Measurements from ENCODE around the gene ADCY4.
"Not testable (repeated sequence)": the region's sequence is repeated elsewhere in the genome, so short reads cannot be mapped to it uniquely, and the experiment has no call there.

The ADCY4 gene

DNA sequence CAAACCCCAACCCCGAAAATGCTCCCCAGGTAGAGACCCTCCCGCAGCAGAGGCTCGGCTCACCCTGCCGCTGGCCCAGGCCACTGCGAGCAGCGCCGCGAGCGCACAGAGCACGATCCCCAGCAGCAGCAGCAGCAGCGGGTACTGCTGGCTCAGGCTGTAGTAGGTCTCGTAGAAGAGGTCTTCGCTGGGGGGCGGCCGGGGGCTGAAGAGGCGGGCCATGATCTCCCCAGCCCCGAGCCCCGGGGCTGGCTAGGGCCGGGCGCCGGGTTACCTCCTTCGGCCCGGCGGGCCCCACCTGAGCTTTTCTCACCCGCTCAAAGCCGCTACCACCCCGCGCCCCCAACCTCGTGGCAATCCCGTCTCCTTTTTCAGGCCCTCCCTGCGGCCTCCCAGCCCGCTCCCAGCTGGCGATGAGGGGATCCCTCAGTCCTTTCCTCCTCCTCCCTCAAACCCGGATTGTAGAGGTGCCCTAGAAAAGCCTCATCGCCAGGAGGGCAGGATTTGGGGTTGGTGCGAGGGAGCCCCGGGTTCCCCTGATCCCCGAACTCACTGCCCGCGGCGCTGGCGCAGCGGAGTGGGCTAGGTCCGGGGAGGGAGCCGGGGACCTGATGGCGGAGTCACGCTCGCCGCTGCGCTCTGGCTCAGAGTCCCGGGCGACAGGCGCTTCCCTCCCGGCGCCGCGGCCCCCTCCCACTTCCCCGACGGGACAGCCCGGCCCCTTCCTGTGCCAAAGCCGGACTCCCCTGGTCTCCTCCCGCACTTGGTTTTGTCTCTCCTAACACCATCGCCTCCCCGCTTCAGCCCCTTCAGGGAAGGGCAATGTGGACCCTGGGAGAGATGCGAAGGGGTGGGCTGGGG is at the start of gene ADCY4:
TSS of gene ADCY4 (minus strand) at position 641 of the 861 bp plus-strand sequence. CDS start at position 222, 419 bp downstream.
- no peak for DNase-seq

DNA sequence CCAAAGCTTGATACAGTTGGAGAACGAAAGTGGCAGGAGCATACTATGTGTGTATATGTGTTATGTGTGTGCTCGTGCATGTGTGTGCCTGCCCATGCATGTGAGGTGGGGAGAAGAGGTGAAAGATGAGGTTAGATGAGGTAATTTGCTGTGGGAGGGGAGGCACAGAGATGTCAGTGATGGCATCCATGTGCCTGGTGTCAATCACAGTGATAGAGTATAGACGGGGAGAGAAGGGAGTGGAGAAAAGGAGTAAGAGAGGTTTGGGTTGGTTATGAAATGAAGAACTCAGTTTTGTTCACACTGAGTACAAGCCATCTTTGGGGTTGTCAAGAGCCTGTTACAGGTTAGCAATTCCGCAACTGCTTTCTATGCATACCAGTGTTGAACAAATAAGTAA is 49.3 kb upstream of the ADCY4 start:
- DNase-seq: no peak

DNA sequence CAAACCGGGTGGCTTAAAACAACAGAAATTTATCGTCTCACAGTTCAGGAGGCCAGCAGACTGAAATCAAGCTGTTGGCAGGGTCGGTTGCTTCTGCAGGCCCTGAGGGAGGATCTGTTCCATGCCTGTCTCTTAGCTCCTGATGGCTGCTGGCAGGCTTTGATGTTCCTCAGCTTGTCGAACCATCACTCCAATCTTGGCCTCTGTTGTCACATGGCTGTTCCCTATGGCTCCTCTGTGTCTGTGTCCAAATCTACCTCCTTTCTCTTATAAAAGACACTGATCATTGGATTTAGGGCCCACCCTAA is 47.1 kb upstream of the ADCY4 start:
- no peak for DNase-seq

DNA sequence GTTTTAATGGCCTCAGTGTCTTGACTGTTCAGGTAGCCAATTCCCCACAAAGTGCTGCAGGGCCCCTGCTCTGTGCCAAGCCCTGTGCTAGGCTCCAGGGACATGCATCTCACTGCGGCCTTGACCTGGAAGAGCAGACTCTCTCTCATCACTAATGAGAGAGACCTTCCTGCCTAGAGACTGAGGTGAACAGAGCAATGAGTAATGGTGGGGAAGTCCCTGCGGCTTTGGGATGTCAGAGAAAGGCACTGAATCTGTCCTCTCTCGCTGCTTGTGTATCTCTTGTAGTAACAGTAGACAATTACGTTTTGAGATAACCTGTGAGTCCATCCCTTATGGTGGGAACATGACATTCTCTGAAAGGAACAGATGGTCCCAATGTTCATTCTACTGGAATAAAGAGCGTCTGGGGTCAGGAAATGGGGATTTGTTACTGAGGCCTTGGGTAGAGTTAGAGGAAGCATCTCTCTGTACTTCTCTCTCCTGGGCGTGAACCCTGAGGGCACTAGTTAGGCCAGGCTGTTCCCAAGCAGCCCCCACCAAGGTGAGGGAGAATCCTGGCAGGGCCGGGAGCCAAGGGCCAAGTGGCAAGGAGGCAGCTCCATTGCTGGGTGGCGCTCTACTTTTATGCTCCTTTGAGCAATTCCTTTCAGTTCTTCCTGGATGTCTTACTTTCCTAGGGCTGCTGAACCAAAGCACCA is 46.6 kb upstream of the ADCY4 start:
- DNase-seq: no peak

DNA sequence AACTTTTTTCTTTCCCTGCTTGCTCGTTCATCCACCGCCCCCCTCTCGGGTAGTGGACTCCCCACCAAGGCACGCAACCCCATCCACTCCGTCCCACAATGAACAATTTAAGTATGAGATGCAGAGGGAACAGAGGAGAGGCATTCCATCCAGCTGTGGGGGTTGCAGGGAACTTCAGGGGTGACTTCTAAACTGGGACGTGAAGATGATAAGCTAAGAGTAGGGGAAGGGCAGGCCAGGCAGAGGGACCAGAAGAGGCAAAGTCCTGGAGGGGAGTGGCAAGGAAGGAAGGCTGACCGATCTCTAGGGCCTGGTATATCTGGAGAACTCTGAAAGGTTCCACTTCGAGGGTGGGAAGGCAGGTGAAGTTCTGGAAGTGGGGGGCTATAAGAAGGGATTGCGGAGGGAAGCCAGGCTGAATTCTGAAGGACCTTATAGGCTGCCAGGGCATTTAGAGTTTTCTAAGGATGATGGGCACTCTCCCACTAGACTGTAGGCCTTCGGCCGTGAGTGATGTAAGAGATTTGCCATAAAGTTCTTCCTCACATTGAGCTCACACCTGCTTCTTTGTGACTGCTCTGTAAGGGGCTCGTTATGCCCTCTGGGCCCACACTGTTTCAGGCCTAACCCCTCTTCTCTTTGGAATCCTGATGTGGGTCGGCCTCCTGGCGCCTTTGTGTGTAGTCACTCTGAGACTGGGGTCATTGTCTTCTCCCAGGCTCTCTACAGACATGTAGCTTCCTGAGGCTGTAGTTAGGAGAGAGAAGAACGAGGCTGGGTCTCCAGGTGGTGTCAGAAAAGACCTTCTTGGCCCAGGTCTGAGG is 45.2 kb upstream of the ADCY4 start:
- no peak for DNase-seq

DNA sequence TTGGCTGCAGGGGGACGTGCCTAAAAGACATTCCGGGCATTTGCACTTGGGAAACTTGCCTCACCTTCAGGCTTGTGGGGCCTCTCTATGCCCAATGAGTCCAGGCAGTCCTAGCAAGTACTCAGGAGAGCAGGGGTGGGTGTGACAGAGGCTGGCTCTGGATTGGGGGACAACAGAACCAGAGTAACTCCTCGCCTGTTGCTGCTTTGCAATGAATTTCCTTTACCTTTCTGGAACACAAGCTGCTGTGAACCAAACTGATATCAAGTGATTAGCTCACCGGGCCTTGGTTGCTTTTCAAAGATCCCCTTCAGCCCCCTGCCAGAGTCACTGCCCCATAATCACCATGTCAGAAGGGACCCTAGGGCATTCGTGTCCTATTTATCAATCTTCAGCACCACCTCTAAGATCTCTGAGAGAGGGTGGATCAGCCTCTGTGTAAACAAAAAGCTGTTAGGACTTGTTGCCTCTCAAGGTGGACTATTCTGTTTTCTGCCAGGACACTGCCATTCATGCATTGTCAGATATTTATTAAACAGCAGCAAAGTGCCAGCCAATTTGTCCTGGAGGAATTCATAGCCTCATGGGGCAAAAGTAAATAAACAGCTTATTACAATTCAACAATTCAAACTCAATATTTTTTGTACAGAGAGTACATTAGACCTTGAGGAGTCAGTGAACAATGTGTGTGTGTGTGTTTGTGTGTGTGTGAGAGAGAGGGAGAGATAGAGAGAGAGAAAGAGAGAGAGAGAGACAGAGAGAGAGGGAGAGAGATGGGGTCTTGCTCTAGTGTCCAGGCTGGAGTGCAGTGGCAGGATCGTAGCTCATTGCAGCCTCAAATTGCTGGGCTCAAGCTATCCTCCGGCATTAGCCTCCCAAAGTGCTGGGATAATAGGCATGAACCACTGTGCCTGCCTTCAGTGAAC is 44.4 kb upstream of the ADCY4 start:
- no peak for DNase-seq

DNA sequence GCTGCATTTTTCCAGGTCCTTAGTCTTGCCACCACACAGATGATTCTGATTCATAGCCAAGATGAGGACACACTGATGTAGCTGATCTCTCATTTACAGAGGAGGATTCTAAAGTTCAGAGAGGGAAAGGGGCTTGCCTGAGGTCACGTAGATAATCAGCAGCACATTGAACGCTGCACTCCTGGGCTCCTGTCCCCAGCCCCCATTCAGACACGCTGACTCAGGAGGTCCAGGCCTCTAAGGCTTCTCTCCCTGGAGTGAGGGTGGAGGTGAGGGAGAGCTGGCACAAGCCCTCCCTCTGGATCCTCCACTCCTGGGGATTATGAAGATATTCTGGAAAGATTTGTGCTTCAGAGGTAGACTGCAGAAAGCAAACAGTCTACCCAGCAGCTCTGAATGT is 43.5 kb upstream of the ADCY4 start:
- DNase-seq: no peak

DNA sequence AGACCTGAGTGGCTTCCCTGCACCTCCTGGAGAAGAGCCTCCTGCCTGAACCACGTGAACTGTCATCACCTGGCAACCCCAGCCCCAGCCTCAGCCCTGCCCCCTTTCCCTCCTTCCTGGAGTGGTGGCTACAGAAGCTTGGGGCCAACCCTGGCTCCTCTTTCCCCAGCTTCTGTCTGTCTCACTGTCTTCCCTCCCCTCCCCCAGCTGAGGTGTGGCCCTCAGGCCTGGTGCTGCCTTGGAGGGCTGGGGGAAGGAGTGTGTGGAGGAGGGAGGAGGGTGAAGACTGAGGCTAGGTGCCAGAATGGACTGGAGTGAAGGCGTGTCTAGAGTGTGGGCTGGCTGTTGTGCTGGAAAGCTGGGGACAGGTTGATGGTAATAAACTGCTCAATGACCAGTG is 42.8 kb upstream of the ADCY4 start:
- peak; percentile 36 for DNase-seq

DNA sequence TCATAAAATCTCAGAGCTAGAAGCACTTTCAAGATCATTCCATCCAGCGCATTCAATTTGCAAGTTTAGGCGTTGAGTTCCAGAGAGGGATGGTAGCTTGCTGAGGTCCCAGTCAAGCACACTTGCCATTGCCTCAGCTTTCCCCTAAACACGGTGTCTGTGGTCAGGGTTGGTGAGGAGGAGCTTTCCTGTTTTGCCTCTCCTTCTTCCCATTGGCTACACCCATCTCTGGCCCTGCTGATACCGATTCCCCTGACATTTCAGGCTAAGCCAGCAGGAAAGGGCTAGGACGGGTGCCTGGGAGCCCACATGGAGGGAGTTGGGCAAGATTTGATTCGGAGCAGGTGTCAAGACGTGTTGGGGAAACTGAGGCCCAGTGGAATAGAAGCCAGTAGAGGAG is 42.3 kb upstream of the ADCY4 start:
- DNase-seq: no peak

DNA sequence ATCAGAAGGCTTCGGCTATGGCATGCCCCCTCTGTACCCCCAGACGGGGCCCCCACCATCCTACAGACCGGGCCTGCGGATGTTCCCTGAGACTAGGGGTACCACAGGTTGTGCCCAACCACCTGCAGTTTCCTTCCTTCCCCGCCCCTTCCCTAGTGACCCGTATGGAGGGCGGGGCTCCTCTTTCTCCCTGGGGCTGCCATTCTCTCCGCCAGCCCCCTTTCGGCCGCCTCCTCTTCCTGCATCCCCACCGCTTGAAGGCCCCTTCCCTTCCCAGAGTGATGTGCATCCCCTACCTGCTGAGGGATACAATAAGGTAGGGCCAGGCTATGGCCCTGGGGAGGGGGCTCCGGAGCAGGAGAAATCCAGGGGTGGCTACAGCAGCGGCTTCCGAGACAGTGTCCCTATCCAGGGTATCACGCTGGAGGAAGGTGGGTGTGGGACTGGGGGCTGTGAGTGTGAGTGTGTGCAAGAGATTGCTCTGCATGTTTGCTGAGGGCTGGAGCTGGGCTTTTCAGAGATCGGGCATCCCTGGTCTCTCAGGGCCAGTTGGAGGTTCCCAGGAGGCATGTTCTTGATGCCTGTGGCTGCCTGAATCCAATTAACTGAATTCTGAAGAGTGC is 41.7 kb upstream of the ADCY4 start:
- DNase-seq: peak; percentile 83

DNA sequence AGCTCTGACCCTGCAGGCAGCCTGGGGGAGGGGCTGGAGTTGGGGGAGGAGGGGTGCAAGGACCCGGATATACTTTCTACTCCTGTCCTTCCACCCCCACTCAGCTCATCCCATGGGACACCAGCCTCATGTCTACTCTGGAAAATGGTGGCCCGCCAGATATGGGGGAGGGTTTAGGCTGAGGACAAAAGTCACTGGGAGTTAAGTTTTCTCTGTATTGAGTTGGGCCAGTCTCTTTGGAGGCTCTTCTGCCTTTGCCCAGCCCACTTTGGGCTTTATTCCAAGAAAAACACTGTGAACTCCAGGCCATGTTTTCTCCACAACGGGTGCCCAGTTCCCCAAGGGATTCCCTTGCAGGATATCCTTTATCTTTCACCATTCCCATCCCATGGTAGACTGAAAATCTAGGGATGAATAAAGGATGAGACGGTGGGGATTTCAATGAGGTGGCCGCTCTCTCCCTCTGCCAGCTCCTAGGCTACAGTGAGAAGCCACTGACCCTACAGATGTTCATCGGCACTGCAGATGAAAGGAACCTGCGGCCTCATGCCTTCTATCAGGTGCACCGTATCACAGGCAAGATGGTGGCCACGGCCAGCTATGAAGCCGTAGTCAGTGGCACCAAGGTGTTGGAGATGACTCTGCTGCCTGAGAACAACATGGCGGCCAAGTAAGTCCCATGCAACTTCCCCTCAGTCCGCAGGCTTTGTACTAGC is 38.0 kb upstream of the ADCY4 start:
- DNase-seq: no peak

DNA sequence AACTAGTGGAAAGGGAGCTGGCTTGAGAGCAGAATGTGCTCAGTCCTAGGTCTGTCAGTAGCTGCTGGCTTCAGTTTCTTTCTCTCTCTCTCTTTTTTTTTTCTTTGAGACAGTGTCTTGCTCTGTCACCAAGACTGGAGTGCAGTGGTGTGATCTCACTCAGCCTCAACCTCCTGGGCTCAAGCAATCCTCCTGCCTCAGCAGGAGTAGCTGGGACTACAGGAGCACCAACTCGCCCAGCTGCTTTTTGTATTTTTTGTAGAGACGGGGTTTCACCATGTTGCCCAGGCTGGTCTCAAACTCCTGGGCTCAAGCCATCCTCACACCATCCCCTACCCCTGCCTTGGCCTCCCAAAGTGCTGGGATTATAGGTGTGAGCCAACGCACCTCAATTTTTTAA is 36.7 kb upstream of the ADCY4 start:
- DNase-seq: not testable (repeated sequence)

DNA sequence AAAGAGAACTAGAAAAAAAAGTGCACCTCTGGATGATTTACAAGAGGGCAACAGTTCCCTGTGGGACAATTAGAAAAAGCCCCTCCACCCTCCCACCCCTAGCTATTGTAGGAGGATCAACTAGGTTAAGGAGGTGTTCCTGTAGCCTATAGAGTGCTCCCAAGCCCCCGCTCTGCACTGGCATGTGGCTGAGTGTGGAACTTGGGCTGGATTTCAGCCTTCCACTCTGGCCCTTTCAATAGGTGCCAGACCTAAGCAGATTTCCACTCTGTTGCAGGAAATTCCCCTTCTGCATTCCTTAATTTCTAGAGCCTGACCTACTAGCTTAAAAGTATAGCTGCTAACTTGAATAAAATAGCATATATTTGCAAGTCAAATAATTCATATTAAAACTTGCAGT is 35.9 kb upstream of the ADCY4 start:
- no peak for DNase-seq

DNA sequence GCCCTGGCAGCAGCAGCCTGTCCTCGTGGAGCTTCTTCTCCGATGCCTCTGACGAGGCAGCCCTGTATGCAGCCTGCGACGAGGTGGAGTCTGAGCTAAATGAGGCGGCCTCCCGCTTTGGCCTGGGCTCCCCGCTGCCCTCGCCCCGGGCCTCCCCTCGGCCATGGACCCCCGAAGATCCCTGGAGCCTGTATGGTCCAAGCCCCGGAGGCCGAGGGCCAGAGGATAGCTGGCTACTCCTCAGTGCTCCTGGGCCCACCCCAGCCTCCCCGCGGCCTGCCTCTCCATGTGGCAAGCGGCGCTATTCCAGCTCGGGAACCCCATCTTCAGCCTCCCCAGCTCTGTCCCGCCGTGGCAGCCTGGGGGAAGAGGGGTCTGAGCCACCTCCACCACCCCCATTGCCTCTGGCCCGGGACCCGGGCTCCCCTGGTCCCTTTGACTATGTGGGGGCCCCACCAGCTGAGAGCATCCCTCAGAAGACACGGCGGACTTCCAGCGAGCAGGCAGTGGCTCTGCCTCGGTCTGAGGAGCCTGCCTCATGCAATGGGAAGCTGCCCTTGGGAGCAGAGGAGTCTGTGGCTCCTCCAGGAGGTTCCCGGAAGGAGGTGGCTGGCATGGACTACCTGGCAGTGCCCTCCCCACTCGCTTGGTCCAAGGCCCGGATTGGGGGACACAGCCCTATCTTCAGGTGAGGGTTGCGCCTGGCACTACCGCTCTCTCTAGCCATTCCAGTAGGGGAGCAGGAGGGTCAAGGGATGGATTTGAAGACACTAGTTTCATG is 35.2 kb upstream of the ADCY4 start:
- no peak for DNase-seq

DNA sequence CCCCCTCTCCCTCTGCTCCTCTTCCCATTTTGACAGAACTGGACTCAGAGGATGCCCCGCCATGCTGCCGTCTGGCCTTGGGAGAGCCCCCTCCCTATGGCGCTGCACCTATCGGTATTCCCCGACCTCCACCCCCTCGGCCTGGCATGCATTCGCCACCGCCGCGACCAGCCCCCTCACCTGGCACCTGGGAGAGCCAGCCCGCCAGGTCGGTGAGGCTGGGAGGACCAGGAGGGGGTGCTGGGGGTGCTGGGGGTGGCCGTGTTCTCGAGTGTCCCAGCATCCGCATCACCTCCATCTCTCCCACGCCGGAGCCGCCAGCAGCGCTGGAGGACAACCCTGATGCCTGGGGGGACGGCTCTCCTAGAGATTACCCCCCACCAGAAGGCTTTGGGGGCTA is 34.6 kb upstream of the ADCY4 start:
- DNase-seq: no peak

DNA sequence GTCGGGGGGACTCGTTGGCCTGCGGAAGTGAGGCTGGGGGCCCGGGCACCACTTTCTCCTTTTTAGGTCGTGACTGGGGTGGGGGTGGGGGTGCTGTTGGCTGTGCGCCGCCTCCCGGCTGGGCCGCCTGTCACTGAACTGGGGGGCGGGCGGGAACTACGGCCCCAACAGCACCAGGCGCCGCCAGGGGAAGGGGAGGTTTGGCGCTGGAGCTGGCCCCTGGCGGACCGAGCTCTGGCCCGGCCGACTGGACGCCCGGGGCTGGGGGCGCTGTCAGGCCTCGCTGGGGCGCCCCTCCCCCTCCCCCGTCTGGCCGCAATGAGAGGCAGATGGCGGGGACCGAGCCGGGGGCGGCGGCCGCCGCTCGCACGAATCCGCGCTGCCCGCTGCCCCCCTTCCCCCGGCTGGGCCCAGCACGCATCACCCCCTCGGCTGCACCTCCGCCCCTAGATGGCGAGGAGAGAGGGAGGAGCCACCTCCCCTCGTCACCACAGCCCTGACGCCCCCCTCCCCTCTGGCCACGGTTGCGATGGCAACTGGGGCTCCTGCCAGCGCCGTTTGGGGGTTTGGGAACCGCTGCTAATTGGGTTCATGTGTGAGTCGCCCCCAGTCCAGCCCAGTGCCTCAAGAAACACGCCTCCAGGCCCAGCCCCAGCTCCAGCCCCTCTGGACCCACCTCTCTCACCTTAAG is 33.8 kb upstream of the ADCY4 start:
- peak; percentile 76 for DNase-seq

DNA sequence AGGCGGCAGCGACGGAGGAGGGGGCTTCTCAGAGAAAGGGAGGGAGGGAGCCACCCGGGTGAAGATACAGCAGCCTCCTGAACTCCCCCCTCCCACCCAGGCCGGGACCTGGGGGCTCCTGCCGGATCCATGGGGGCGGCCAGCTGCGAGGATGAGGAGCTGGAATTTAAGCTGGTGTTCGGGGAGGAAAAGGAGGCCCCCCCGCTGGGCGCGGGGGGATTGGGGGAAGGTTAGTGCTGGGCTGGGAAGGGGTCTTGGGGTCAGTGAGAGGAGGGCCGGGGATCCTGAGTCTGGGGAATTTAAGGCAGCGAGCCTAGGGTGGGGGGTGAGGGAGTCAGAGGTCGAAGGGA is 33.3 kb upstream of the ADCY4 start:
- no peak for DNase-seq

DNA sequence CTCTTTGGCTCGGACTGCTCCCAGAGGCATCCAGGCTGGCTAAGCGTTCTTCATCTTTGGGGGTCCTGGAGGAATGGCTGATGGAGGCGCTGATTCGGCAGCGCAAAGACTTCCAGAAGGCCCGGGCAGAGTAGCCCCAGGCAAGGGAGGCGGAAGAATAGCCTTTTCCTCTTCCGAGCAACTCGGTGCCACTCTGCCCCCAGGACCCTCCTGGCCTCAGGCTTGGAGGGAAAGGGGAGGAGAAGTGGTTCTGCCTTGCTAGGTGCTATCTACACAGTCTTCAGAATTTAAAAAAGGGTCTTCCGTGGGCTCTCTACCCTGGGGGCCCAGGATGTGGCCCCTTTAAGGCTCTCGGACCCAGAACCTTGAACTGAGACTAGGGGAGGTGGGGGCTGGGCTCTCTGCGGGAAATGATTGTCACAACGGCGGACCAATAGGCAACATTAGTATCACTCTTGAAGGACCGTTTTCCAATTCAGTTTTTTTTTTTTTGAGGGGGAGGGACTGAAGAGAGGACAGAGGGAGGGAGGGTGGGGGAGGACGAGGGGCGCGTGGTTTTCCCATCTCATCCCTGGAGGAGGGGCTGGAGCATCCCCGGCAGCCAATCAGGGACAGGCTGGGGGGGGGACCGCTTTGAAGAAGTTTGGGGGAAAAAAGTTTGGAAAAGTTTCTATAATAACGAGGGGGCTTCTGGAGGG is 32.8 kb upstream of the ADCY4 start, which contains the start of gene NFATC4:
TSS of gene NFATC4 (plus strand) at position 671 of the 698 bp plus-strand sequence. CDS start 157 bp downstream, outside the sequence.
- peak; percentile 91 for DNase-seq

All from NCI-H1436 (cell line).